ENCODE measurements around the gene CTSZ.

DNA sequence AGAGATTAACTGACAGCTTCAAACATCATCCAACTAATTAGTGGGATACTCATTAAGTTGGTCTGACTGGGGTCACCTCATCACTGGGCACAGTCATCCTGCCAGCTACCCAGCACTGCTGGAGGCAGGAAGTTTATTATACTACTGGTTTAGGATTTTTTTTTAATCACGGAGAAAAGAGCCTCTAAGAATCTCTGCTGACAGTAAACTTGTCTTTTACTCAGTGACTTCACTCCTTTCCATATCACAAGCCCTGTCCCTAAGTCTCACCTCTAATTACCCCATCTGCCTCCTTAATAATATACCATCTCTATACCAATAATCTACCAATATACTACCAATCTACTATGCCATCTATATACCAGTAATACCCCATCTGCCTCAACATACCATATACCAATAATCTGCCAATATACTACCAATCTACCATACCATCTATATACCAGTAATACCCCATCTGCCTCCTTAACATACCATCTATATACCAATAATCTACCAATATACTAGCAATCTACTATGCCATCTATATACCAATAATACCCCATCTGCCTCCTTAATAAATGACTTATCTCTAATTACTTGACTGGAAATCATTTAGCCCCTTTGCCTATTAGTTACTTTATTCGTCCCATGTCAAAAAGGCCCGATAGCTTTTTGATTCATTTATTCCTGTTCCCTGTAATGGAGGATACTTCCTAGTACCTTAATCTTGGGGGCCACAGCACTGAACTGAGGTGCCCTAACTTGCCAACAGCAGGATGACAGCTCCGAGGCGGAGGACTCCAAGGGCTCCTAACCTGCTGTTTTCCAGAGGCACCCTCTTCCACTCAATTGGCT, 20.1 kb upstream of the CTSZ start:
- TF ChIP-seq, protein P1, sequence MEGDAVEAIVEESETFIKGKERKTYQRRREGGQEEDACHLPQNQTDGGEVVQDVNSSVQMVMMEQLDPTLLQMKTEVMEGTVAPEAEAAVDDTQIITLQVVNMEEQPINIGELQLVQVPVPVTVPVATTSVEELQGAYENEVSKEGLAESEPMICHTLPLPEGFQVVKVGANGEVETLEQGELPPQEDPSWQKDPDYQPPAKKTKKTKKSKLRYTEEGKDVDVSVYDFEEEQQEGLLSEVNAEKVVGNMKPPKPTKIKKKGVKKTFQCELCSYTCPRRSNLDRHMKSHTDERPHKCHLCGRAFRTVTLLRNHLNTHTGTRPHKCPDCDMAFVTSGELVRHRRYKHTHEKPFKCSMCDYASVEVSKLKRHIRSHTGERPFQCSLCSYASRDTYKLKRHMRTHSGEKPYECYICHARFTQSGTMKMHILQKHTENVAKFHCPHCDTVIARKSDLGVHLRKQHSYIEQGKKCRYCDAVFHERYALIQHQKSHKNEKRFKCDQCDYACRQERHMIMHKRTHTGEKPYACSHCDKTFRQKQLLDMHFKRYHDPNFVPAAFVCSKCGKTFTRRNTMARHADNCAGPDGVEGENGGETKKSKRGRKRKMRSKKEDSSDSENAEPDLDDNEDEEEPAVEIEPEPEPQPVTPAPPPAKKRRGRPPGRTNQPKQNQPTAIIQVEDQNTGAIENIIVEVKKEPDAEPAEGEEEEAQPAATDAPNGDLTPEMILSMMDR (IDR thresholded peaks at IDR 0.05; ENCODE audit: low read depth, low read length, missing input control): no peak
- TF ChIP-seq YY1 (IDR thresholded peaks at IDR 0.05) (no peak), RAD21 (IDR thresholded peaks at IDR 0.05) (no peak)
- TF ChIP-seq, protein P2, sequence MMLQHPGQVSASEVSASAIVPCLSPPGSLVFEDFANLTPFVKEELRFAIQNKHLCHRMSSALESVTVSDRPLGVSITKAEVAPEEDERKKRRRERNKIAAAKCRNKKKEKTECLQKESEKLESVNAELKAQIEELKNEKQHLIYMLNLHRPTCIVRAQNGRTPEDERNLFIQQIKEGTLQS (IDR thresholded peaks at IDR 0.05): no peak
